ENCODE results near the gene POPDC2. TPM values are rescaled to one million over a fixed set of nuclear protein-coding genes. Genes with fewer than 3 reads are reported as not detected.
A peak's percentile ranks its signal among the peaks of the same experiment; 100 is the strongest.

Gene POPDC2
- total and polyA plus RNA-seq, 10 of the 15 experiments (the other 5 are each of a cell fraction or from before 2014, with no cell fraction given), result 1.8 to 12.7 (median 3.5) TPM

DNA sequence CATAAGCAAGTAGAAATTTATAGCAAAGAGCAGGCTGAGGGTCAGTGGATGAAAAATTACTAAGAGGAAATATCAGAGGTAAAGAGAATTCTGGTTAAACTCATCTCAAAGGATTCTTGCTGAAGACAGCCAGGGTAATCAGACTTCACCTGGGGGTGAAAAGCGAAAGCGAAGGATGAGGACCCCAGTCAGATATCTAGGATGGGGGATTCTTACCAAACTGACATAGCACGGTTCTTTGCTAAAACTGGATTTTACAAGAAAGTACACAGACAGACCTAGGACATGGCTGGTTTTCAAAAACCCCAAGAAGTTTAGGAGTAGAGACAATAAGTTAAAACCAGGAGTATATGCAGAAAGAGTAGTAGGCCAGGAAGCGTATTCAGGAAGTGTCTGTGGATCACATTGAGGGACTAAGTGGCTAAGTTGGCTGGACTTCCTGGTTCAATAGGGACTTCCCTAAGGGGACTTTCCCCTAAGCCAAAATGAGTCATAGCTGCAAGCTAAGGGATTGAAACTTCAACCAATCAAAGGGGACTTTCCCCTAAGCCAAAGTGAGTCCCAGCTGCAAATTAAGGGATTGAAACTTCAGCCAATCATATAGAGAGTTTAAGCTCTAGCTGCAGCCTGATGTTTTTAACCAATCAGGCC, 40.0 kb upstream of the POPDC2 start (continued):
- no peak for TF ChIP-seq MYB (IDR thresholded peaks at IDR 0.05; ENCODE audit: borderline replicate concordance, low read depth, low read length)
- TF ChIP-seq, protein P1, sequence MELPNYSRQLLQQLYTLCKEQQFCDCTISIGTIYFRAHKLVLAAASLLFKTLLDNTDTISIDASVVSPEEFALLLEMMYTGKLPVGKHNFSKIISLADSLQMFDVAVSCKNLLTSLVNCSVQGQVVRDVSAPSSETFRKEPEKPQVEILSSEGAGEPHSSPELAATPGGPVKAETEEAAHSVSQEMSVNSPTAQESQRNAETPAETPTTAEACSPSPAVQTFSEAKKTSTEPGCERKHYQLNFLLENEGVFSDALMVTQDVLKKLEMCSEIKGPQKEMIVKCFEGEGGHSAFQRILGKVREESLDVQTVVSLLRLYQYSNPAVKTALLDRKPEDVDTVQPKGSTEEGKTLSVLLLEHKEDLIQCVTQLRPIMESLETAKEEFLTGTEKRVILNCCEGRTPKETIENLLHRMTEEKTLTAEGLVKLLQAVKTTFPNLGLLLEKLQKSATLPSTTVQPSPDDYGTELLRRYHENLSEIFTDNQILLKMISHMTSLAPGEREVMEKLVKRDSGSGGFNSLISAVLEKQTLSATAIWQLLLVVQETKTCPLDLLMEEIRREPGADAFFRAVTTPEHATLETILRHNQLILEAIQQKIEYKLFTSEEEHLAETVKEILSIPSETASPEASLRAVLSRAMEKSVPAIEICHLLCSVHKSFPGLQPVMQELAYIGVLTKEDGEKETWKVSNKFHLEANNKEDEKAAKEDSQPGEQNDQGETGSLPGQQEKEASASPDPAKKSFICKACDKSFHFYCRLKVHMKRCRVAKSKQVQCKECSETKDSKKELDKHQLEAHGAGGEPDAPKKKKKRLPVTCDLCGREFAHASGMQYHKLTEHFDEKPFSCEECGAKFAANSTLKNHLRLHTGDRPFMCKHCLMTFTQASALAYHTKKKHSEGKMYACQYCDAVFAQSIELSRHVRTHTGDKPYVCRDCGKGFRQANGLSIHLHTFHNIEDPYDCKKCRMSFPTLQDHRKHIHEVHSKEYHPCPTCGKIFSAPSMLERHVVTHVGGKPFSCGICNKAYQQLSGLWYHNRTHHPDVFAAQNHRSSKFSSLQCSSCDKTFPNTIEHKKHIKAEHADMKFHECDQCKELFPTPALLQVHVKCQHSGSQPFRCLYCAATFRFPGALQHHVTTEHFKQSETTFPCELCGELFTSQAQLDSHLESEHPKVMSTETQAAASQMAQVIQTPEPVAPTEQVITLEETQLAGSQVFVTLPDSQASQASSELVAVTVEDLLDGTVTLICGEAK (IDR thresholded peaks at IDR 0.05; ENCODE audit: borderline replicate concordance), result no peak
- TF ChIP-seq CEBPB (IDR thresholded peaks at IDR 0.05; ENCODE audit: borderline replicate concordance in 1 of 2, low read depth in 2 of 2, low read length in 2 of 2), result no peak; a peak in 2 of 4 replicates
- peak; percentile 87 for TF ChIP-seq JUNB (IDR thresholded peaks at IDR 0.05)
- TF ChIP-seq PAX8 (IDR thresholded peaks at IDR 0.05), result no peak
- TF ChIP-seq SP1 (IDR thresholded peaks at IDR 0.05; ENCODE audit: low read depth, low read length), result peak; percentile 8
- TF ChIP-seq POLR2AphosphoS2 (IDR thresholded peaks at IDR 0.05; ENCODE audit: low read depth, low read length), result no peak
- TF ChIP-seq, protein P2, sequence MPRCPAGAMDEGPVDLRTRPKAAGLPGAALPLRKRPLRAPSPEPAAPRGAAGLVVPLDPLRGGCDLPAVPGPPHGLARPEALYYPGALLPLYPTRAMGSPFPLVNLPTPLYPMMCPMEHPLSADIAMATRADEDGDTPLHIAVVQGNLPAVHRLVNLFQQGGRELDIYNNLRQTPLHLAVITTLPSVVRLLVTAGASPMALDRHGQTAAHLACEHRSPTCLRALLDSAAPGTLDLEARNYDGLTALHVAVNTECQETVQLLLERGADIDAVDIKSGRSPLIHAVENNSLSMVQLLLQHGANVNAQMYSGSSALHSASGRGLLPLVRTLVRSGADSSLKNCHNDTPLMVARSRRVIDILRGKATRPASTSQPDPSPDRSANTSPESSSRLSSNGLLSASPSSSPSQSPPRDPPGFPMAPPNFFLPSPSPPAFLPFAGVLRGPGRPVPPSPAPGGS (IDR thresholded peaks at IDR 0.05; ENCODE audit: borderline replicate concordance, insufficient read depth, low read depth, low read length, poor library complexity, severe bottlenecking), result peak; percentile 83
- TF ChIP-seq, protein P3, sequence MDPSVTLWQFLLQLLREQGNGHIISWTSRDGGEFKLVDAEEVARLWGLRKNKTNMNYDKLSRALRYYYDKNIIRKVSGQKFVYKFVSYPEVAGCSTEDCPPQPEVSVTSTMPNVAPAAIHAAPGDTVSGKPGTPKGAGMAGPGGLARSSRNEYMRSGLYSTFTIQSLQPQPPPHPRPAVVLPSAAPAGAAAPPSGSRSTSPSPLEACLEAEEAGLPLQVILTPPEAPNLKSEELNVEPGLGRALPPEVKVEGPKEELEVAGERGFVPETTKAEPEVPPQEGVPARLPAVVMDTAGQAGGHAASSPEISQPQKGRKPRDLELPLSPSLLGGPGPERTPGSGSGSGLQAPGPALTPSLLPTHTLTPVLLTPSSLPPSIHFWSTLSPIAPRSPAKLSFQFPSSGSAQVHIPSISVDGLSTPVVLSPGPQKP (IDR thresholded peaks at IDR 0.05; ENCODE audit: low read depth, low read length), result no peak
- TF ChIP-seq RFX5 (IDR thresholded peaks at IDR 0.05; ENCODE audit: low read depth, low read length), result no peak
- TF ChIP-seq SMAD1 (IDR thresholded peaks at IDR 0.05; ENCODE audit: low read depth, partially characterized antibody), result peak; percentile 44
- no peak for TF ChIP-seq SIN3A (IDR thresholded peaks at IDR 0.05; ENCODE audit: low read depth, low read length)
- TF ChIP-seq SRF (IDR thresholded peaks at IDR 0.05; ENCODE audit: low read depth in 2 of 2, low read length in 2 of 2), result no peak
- TF ChIP-seq SUZ12 (IDR thresholded peaks at IDR 0.05; ENCODE audit: unreplicated experiment), result no peak
- TF ChIP-seq, protein P4, sequence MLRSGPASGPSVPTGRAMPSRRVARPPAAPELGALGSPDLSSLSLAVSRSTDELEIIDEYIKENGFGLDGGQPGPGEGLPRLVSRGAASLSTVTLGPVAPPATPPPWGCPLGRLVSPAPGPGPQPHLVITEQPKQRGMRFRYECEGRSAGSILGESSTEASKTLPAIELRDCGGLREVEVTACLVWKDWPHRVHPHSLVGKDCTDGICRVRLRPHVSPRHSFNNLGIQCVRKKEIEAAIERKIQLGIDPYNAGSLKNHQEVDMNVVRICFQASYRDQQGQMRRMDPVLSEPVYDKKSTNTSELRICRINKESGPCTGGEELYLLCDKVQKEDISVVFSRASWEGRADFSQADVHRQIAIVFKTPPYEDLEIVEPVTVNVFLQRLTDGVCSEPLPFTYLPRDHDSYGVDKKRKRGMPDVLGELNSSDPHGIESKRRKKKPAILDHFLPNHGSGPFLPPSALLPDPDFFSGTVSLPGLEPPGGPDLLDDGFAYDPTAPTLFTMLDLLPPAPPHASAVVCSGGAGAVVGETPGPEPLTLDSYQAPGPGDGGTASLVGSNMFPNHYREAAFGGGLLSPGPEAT (IDR thresholded peaks at IDR 0.05; ENCODE audit: low read depth), result peak; percentile 99
- peak; percentile 76 for TF ChIP-seq TCF12 (IDR thresholded peaks at IDR 0.05; ENCODE audit: low read depth, low read length)
- TF ChIP-seq ZZZ3 (IDR thresholded peaks at IDR 0.05; ENCODE audit: control insufficient read depth, insufficient read length, low read depth), result no peak
- TF ChIP-seq KDM1A (IDR thresholded peaks at IDR 0.05; ENCODE audit: borderline replicate concordance), result no peak
- TF ChIP-seq, protein P5, sequence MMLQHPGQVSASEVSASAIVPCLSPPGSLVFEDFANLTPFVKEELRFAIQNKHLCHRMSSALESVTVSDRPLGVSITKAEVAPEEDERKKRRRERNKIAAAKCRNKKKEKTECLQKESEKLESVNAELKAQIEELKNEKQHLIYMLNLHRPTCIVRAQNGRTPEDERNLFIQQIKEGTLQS (IDR thresholded peaks at IDR 0.05; ENCODE audit: borderline replicate concordance, extremely low read depth, low read depth, low read length), result no peak
- peak; percentile 89 to 92 for TF ChIP-seq IKZF2 (IDR thresholded peaks at IDR 0.05)
- peak; percentile 70 for TF ChIP-seq SPI1 (IDR thresholded peaks at IDR 0.05; ENCODE audit: borderline replicate concordance, insufficient read depth, low read depth, low read length)
- no peak for TF ChIP-seq RAD21 (IDR thresholded peaks at IDR 0.05; ENCODE audit: insufficient read depth, low read depth, low read length)
